A673 (cell line): Measurements from ENCODE around the gene ACVR1C. TPM values are rescaled to one million over a fixed set of nuclear protein-coding genes. Genes with fewer than 3 reads are reported as not detected.

ENCODE experiments used
- BruUV-seq: library from RNA; stranded (reverse); fragments of 400-500 nt; replicated peaks from 2 replicates; lab custom pipeline; 2021; lab: Mats Ljungman, UMichigan
- CTCF ChIA-PET: fragments of 300-600 bp; sonication (Branson Sonifier 250); formaldehyde crosslinking; loops from one replicate; lab custom pipeline; 2022; ENCODE audit warnings: antibody characterized with exemption; lab: Charles Lee
- POLR2A ChIA-PET: fragments of 300-600 bp; sonication (Branson Sonifier 250); formaldehyde crosslinking; loops from one replicate; lab custom pipeline; 2022; ENCODE audit warnings: antibody characterized with exemption; ENCODE audit not compliant: low non-redundant PET; lab: Charles Lee
- DNase-seq: peaks from one replicate; pipeline ENCODE4 v3.0.0-alpha.2; 2015; ENCODE audit warnings: low spot score
- H3K27ac ChIP-seq: fragments of 200-600 bp; sonication (generic); 2 replicates; pipeline ENCODE4 v1.5.1; 2016; ENCODE audit warnings: mixed run types, low read depth, mild to moderate bottlenecking, mixed read lengths, antibody characterized with exemption, low read length; ENCODE audit not compliant: poor library complexity, severe bottlenecking
- H3K27me3 ChIP-seq: fragments of 200-600 bp; sonication (generic); replicated peaks from 2 replicates; pipeline ENCODE4 v1.6.1; 2017; ENCODE audit warnings: mixed run types, low read depth, mild to moderate bottlenecking, mixed read lengths, antibody characterized with exemption, low read length; ENCODE audit not compliant: insufficient read depth, poor library complexity
- H3K36me3 ChIP-seq: fragments of 200-600 bp; sonication (generic); 2 replicates; pipeline ENCODE4 v1.6.1; 2016; ENCODE audit warnings: mixed run types, mild to moderate bottlenecking, mixed read lengths, antibody characterized with exemption, low read length; ENCODE audit not compliant: insufficient read depth, poor library complexity, severe bottlenecking
- H3K4me1 ChIP-seq: fragments of 200-600 bp; sonication (generic); 2 replicates; pipeline ENCODE4 v1.6.1; 2017; ENCODE audit warnings: mixed run types, mild to moderate bottlenecking, mixed read lengths, antibody characterized with exemption, low read length; ENCODE audit not compliant: insufficient read depth, poor library complexity, severe bottlenecking
- H3K4me3 ChIP-seq: fragments of 200-600 bp; sonication (generic); 2 replicates; pipeline ENCODE4 v1.5.1; 2016; ENCODE audit warnings: low read depth, mixed run types, mild to moderate bottlenecking, mixed read lengths, low read length; ENCODE audit not compliant: poor library complexity, severe bottlenecking
- H3K9me3 ChIP-seq: fragments of 200-600 bp; sonication (generic); 2 replicates; pipeline ENCODE4 v1.6.1; 2016; ENCODE audit warnings: mixed run types, low read depth, mild to moderate bottlenecking, mixed read lengths, antibody characterized with exemption, low read length; ENCODE audit not compliant: poor library complexity, severe bottlenecking
- CTCF ChIP-seq: fragments of 300-800, 200-600 bp; sonication (generic); conservative IDR thresholded peaks from 2 replicates; pipeline ENCODE4 v1.5.1; 2017; ENCODE audit warnings: low read depth, mild to moderate bottlenecking, antibody characterized with exemption, low read length, moderate library complexity, mixed read lengths
- EZH2 ChIP-seq: fragments of 200-600 bp; sonication (generic); IDR thresholded peaks from 2 replicates; pipeline ENCODE4 v1.6.1; 2017; ENCODE audit warnings: borderline replicate concordance, low read depth, mild to moderate bottlenecking, mixed read lengths, antibody characterized with exemption, low read length; ENCODE audit not compliant: poor library complexity, severe bottlenecking
- intact Hi-C: fragments of 100-400 bp; cut with micrococcal nuclease; formaldehyde crosslinking; loops from one replicate; pipeline ENCODE4 v1.10.0; 2022; ENCODE audit not compliant: unreplicated experiment
- total RNA-seq: library from RNA; stranded (reverse); gene quantifications from 2 replicates; pipeline ENCODE4 v1.2.3, GENCODE V29; 2021

Gene ACVR1C
- total RNA-seq, 1 experiment from 2014 or later: 0.13 TPM

- intact Hi-C loops: no loop called here
- Histone ChIP-seq H3K27me3 (peaks cover 2% of the 10 kb centered on the region), H3K9me3 (peaks cover 5% of the 10 kb centered on the region), H3K4me1 (no peaks in the 10 kb centered on the region), H3K27ac (no peak overlapping the region), H3K4me3 (no peak overlapping the region), H3K36me3 (no peaks in the 10 kb centered on the region)
- TF ChIP-seq CTCF (no peak), EZH2 (no peak)
- CTCF ChIA-PET: no interaction called here
- POLR2A ChIA-PET: no interaction called here
- no peak for DNase-seq
- no TSS peak for BruUV-seq
These were observed 16.9 kb downstream of the ACVR1C start for GRCh38 chr2:157611726-157612125.

DNA sequence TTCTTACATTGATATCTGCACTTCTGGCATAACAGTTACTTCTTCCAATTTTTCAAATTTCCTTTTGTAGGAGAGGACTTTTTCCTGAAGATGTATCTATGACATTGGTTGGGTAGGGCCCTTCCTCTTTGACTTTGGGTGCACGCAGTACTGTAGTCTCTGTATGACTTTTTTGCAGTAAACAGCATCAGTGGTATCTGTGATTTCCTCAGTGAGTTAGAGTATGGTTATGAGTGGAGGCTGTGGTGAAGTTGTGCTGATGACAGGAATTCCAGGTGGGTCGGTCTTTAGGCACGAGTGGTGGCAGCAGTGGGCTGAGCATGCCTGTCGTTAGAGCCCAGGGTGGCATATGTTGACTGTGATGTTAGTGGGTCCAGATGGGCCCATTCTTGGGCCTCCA lies 17.6 kb downstream of the ACVR1C start:
- ChIA-PET POLR2A (no interaction called here), CTCF (no interaction called here)
- Histone ChIP-seq H3K4me3 (no peak overlapping the region), H3K27me3 (peaks cover 2% of the 10 kb centered on the region), H3K9me3 (peaks cover 5% of the 10 kb centered on the region), H3K36me3 (no peaks in the 10 kb centered on the region), H3K4me1 (no peaks in the 10 kb centered on the region), H3K27ac (no peak overlapping the region)
- TF ChIP-seq EZH2 (no peak), CTCF (no peak)
- intact Hi-C loops: no loop called here
- no TSS peak for BruUV-seq
- no peak for DNase-seq

- CTCF ChIA-PET: no interaction called here
- Histone ChIP-seq H3K27me3 (peaks cover 24% of the 10 kb centered on the region), H3K9me3 (peaks cover 5% of the 10 kb centered on the region), H3K4me3 (no peak overlapping the region), H3K4me1 (no peaks in the 10 kb centered on the region), H3K36me3 (no peaks in the 10 kb centered on the region), H3K27ac (no peak overlapping the region)
- intact Hi-C loops: no loop called here
- DNase-seq: no peak
- TF ChIP-seq EZH2 (no peak), CTCF (no peak)
- POLR2A ChIA-PET: no interaction called here
- no TSS peak for BruUV-seq
These were observed 22.1 kb downstream of the ACVR1C start for GRCh38 chr2:157606534-157606933.
